ENCODE results near the gene GIMAP2.
"Not testable (repeated sequence)": the region's sequence is repeated elsewhere in the genome, so short reads cannot be mapped to it uniquely, and the experiment has no call there.

GRCh38 chr7:150662821-150663220 is 22.7 kb upstream of the GIMAP2 start:
- TF ChIP-seq POLR2A (IDR thresholded peaks at IDR 0.05): not testable (repeated sequence)
- TF ChIP-seq, protein P1, sequence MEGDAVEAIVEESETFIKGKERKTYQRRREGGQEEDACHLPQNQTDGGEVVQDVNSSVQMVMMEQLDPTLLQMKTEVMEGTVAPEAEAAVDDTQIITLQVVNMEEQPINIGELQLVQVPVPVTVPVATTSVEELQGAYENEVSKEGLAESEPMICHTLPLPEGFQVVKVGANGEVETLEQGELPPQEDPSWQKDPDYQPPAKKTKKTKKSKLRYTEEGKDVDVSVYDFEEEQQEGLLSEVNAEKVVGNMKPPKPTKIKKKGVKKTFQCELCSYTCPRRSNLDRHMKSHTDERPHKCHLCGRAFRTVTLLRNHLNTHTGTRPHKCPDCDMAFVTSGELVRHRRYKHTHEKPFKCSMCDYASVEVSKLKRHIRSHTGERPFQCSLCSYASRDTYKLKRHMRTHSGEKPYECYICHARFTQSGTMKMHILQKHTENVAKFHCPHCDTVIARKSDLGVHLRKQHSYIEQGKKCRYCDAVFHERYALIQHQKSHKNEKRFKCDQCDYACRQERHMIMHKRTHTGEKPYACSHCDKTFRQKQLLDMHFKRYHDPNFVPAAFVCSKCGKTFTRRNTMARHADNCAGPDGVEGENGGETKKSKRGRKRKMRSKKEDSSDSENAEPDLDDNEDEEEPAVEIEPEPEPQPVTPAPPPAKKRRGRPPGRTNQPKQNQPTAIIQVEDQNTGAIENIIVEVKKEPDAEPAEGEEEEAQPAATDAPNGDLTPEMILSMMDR (IDR thresholded peaks at IDR 0.05): not testable (repeated sequence)
